A549 (cell line): Measurements from ENCODE around the gene RASL11B. TPM values are rescaled to one million over a fixed set of nuclear protein-coding genes. Genes with fewer than 3 reads are reported as not detected.

Experiments used
- ATAC-seq, 2 experiments: fragments of 200-7000 bp in 1 of 2; fragments of >200 bp in 1 of 2; cut with Nextera tagmentation in 1 of 2; cut with Tn5 transposase in 1 of 2; 3 replicates each; pipeline versions ENCODE4 v1.8.0 to v1.9.1; 2018 to 2020; ENCODE audit warnings: mild to moderate bottlenecking in 1 of 2, moderate library complexity in 1 of 2
- CTCF ChIA-PET: fragments of 300-600 bp; sonication (Branson Sonifier 250); formaldehyde crosslinking; extraction: SDS; loops from one replicate; lab custom pipeline; 2021; ENCODE audit warnings: antibody characterized with exemption, inconsistent platforms; lab: Yijun Ruan, JAX
- POLR2A ChIA-PET: fragments of 350-600 bp; formaldehyde crosslinking; extraction: SDS; loops from one replicate; lab custom pipeline; 2021; ENCODE audit warnings: antibody characterized with exemption, inconsistent platforms; lab: Yijun Ruan, JAX
- DNase-seq, 2 experiments: peaks; one replicate each; pipeline versions ENCODE4 v3.0.0 to v3.0.0-alpha.2; 2011 to 2016; ENCODE audit warnings: low read depth in 1 of 2, low spot score in 1 of 2
- FAIRE-seq: peaks from 2 replicates; lab custom pipeline; 2011; peaks lifted over from hg19 to GRCh38; lab: Jason Lieb, UNC
- H3K27ac ChIP-seq, 2 experiments: fragments of >200 bp; sonication (Bioruptor Twin); formaldehyde crosslinking; 3 replicates each; pipeline ENCODE4 v1.5.1; 2016 to 2017
- H3K4me1 ChIP-seq: fragments of >200 bp; sonication (Bioruptor Twin); formaldehyde crosslinking; 3 replicates; pipeline ENCODE4 v1.6.1; 2016
- H3K4me2 ChIP-seq: fragments of >200 bp; sonication (Bioruptor Twin); formaldehyde crosslinking; 3 replicates; pipeline ENCODE4 v1.6.1; 2016
- H3K4me3 ChIP-seq: fragments of >200 bp; sonication (Bioruptor Twin); formaldehyde crosslinking; 3 replicates; pipeline ENCODE4 v1.5.1; 2016
- H3K9me3 ChIP-seq: fragments of >200 bp; sonication (Bioruptor Twin); formaldehyde crosslinking; 3 replicates; pipeline ENCODE4 v1.6.1; 2016
- ATOH8 ChIP-seq: fragments of 250-450 bp; sonication (Bioruptor Pico); IDR thresholded peaks from 2 replicates; pipeline ENCODE4 v1.5.0; 2020; ENCODE audit warnings: low read depth, mild to moderate bottlenecking, moderate library complexity
- CBX2 ChIP-seq: fragments of 200-600 bp; sonication (generic); IDR thresholded peaks from 2 replicates; pipeline ENCODE4 v1.6.1; 2016; ENCODE audit warnings: low read depth, mild to moderate bottlenecking, borderline replicate concordance
- CBX8 ChIP-seq: fragments of 200-600 bp; sonication (generic); IDR thresholded peaks from 2 replicates; pipeline ENCODE4 v1.6.1; 2016
- CHD4 ChIP-seq: fragments of 200-600 bp; sonication (generic); IDR thresholded peaks from 2 replicates; pipeline ENCODE4 v1.6.1; 2016; ENCODE audit warnings: antibody characterized with exemption, mild to moderate bottlenecking, borderline replicate concordance
- EHF ChIP-seq: fragments of 250-450 bp; sonication (Bioruptor Pico); IDR thresholded peaks from 2 replicates; pipeline ENCODE4 v1.5.0; 2020; ENCODE audit warnings: mild to moderate bottlenecking
- EHMT2 ChIP-seq: fragments of 200-600 bp; sonication (generic); IDR thresholded peaks from 2 replicates; pipeline ENCODE4 v1.6.1; 2016; ENCODE audit warnings: antibody characterized with exemption, low read depth, mild to moderate bottlenecking, moderate library complexity
- FOSB ChIP-seq: fragments of 250-450 bp; sonication (Bioruptor Pico); IDR thresholded peaks from 2 replicates; pipeline ENCODE4 v1.5.0; 2020; ENCODE audit warnings: mild to moderate bottlenecking, moderate library complexity
- FOSL2 ChIP-seq, 2 experiments: fragments of 450-650 bp in 1 of 2; fragments of >200 bp in 1 of 2; sonication (Bioruptor Twin) in 1 of 2; formaldehyde crosslinking; IDR thresholded peaks; 2 replicates each; pipeline versions ENCODE4 v1.5.0 to v1.6.1; 2016 to 2020; ENCODE audit warnings: mild to moderate bottlenecking in 1 of 2, moderate library complexity in 1 of 2
- FOXS1 ChIP-seq: fragments of 250-450 bp; sonication (Bioruptor Pico); IDR thresholded peaks from 2 replicates; pipeline ENCODE4 v1.5.0; 2020; ENCODE audit warnings: mild to moderate bottlenecking, moderate library complexity
- GATA3 ChIP-seq: IDR thresholded peaks from 2 replicates; pipeline ENCODE4 v1.6.1; 2012; ENCODE audit warnings: borderline replicate concordance
- HES2 ChIP-seq: fragments of >200 bp; sonication (Bioruptor Twin); formaldehyde crosslinking; IDR thresholded peaks from 2 replicates; pipeline ENCODE4 v1.6.1; 2016
- HEYL ChIP-seq: fragments of 250-450 bp; sonication (Bioruptor Pico); IDR thresholded peaks from 2 replicates; pipeline ENCODE4 v1.8.0; 2021; ENCODE audit warnings: mild to moderate bottlenecking, moderate library complexity
- HOXA7 ChIP-seq: fragments of 250-450 bp; sonication (Bioruptor Pico); IDR thresholded peaks from 2 replicates; pipeline ENCODE4 v1.5.0; 2020; ENCODE audit warnings: mild to moderate bottlenecking, moderate library complexity
- HOXB5 ChIP-seq: fragments of 250-450 bp; sonication (Bioruptor Pico); IDR thresholded peaks from 2 replicates; pipeline ENCODE4 v1.5.0; 2020; ENCODE audit warnings: mild to moderate bottlenecking, moderate library complexity
- JUNB ChIP-seq: fragments of >200 bp; sonication (Bioruptor Twin); formaldehyde crosslinking; IDR thresholded peaks from 2 replicates; pipeline ENCODE4 v1.6.1; 2016
- KDM5A ChIP-seq: fragments of 200-600 bp; sonication (generic); IDR thresholded peaks from 2 replicates; pipeline ENCODE4 v1.6.1; 2016; ENCODE audit warnings: antibody characterized with exemption, mild to moderate bottlenecking
- MAFK ChIP-seq: fragments of 450-650 bp; IDR thresholded peaks from 2 replicates; pipeline ENCODE4 v1.6.1; 2014; ENCODE audit not compliant: partially characterized antibody
- MYC ChIP-seq: IDR thresholded peaks from 2 replicates; pipeline ENCODE4 v1.6.1; 2012; ENCODE audit warnings: mild to moderate bottlenecking, inconsistent platforms, low read length, improper control_type of control experiment, borderline replicate concordance
- PBX3 ChIP-seq: IDR thresholded peaks from 2 replicates; pipeline ENCODE4 v1.6.1; 2012
- PHF8 ChIP-seq: fragments of 200-600 bp; sonication (generic); IDR thresholded peaks from 2 replicates; pipeline ENCODE4 v1.6.1; 2016; ENCODE audit warnings: low read depth, mild to moderate bottlenecking, antibody characterized with exemption, moderate library complexity, borderline replicate concordance
- POLR2A ChIP-seq: IDR thresholded peaks from 2 replicates; pipeline ENCODE4 v1.6.1; 2012; ENCODE audit warnings: mild to moderate bottlenecking, low read length
- RFX5 ChIP-seq: fragments of 450-650 bp; IDR thresholded peaks from 2 replicates; pipeline ENCODE4 v1.7.1; 2014; ENCODE audit warnings: antibody characterized with exemption, mild to moderate bottlenecking, moderate library complexity
- RNF2 ChIP-seq: fragments of 200-600 bp; sonication (generic); IDR thresholded peaks from 2 replicates; pipeline ENCODE4 v1.6.1; 2016; ENCODE audit warnings: low read depth, mild to moderate bottlenecking, antibody characterized with exemption, moderate library complexity, borderline replicate concordance
- SMC3 ChIP-seq: fragments of >200 bp; sonication (Bioruptor Twin); formaldehyde crosslinking; IDR thresholded peaks from 3 replicates; pipeline ENCODE4 v1.6.1; 2018; ENCODE audit warnings: inconsistent platforms
- TP53 ChIP-seq: fragments of 250-450 bp; sonication (Bioruptor Pico); IDR thresholded peaks from 2 replicates; pipeline ENCODE4 v1.5.0; 2021; ENCODE audit warnings: mild to moderate bottlenecking, moderate library complexity
- ZC3H11A ChIP-seq: fragments of 450-650 bp; IDR thresholded peaks from 2 replicates; pipeline ENCODE4 v1.6.1; 2014; ENCODE audit warnings: antibody characterized with exemption, mild to moderate bottlenecking
- ZFP36 ChIP-seq: fragments of 450-650 bp; IDR thresholded peaks from 2 replicates; pipeline ENCODE4 v1.6.1; 2014; ENCODE audit warnings: borderline replicate concordance; ENCODE audit not compliant: partially characterized antibody
- ZNF302 ChIP-seq: fragments of 250-450 bp; sonication (Bioruptor Pico); IDR thresholded peaks from 2 replicates; pipeline ENCODE4 v1.9.0; 2021; ENCODE audit warnings: inconsistent platforms, mild to moderate bottlenecking, moderate library complexity
- ZSCAN20 ChIP-seq: fragments of 250-450 bp; sonication (Bioruptor Pico); IDR thresholded peaks from 2 replicates; pipeline ENCODE4 v1.8.0; 2022; ENCODE audit warnings: mild to moderate bottlenecking, moderate library complexity
- WGBS: methylation state at CpG from one replicate; pipeline ENCODE4 v1.1.6; 2017; ENCODE audit errors: missing lambda C conversion rate; 5-methylcytosine and 5-hydroxymethylcytosine counted together
- polyA plus RNA-seq, 4 experiments: library from polyadenylated mRNA; depleted of rRNA in 3 of 4; stranded (reverse); fragments of >200 nt; fragmentation: RNase III in 1 of 4; extraction: RNeasy Plus Mini Kit Qiagen cat#74134 plus additional on column Dnase treatment in 1 of 4; gene quantifications; 2 replicates in 3 of 4; 3 replicates in 1 of 4; pipeline ENCODE4 v1.2.3, GENCODE V29; 2011 to 2017

Gene RASL11B
- polyA plus RNA-seq, 2 of the 4 experiments (the other 2 are of a cell fraction), result 0.04 to 0.05 TPM

GRCh38 chr4:52873861-52874343 lies 11.8 kb downstream of the RASL11B start:
- 88% methylated on average over 10 of the region's 10 CpGs for WGBS
- ATAC-seq, result no peak
- no peaks in the 10 kb centered on the region for H3K4me1 ChIP-seq

GRCh38 chr4:52874948-52875347 lies 12.8 kb downstream of the RASL11B start:
- ChIA-PET POLR2A (no interaction called here), CTCF (no interaction called here)
- Histone ChIP-seq H3K4me2 (no peak overlapping the region), H3K9me3 (no peaks in the 10 kb centered on the region), H3K4me1 (no peaks in the 10 kb centered on the region), H3K4me3 (no peak overlapping the region), H3K27ac (no peak overlapping the region)
- TF ChIP-seq TP53 (CRISPR knock-in tag), result no peak
- TF ChIP-seq FOSL2 (IDR thresholded peaks at IDR 0.05), result no peak
- no peak for TF ChIP-seq FOSL2 (CRISPR knock-in tag; IDR thresholded peaks at IDR 0.05)
- no peak for TF ChIP-seq KDM5A
- no peak for TF ChIP-seq CBX8
- no peak for TF ChIP-seq ZNF302 (CRISPR knock-in tag)
- TF ChIP-seq ZFP36, result no peak
- TF ChIP-seq PHF8, result no peak
- no peak for TF ChIP-seq POLR2A
- no peak for TF ChIP-seq ZC3H11A
- TF ChIP-seq HOXB5 (CRISPR knock-in tag), result no peak
- no peak for TF ChIP-seq SMC3
- TF ChIP-seq FOSB (CRISPR knock-in tag), result no peak
- TF ChIP-seq GATA3, result no peak
- TF ChIP-seq HOXA7 (CRISPR knock-in tag), result no peak
- ATAC-seq, result no peak
- no peak for DNase-seq
- FAIRE-seq, result no peak
- WGBS, result 92% methylated on average over 4 of the region's 5 CpGs

More at GRCh38 chr4:52873861-52874343, 11.8 kb downstream of the RASL11B start:
- TF ChIP-seq PBX3 (no peak), MAFK (no peak), ATOH8 (CRISPR knock-in tag) (no peak), MYC (no peak), CBX2 (no peak), RNF2 (no peak), HEYL (CRISPR knock-in tag) (no peak), CHD4 (no peak), EHMT2 (no peak), JUNB (no peak), ZSCAN20 (CRISPR knock-in tag) (no peak), CBX8 (no peak), FOXS1 (no peak), KDM5A (no peak), RFX5 (no peak), HES2 (no peak), EHF (CRISPR knock-in tag) (no peak)
- no peak for FAIRE-seq
- H3K4me3 ChIP-seq, result no peak overlapping the region
- no peak overlapping the region for H3K27ac ChIP-seq
- no peak for DNase-seq
- no peaks in the 10 kb centered on the region for H3K9me3 ChIP-seq
- H3K4me2 ChIP-seq, result no peak overlapping the region
- ChIA-PET CTCF (interaction anchor here (0.7 kb wide), 1 partner anchor 1786 kb away, joined by 3 read pairs; no protein-coding TSS in a partner anchor), POLR2A (no interaction called here)
